Neutrophil (primary cell): ENCODE measurements around the gene TAOK2.

Experiments used
- H3K27ac ChIP-seq: fragments of 200-600 bp; sonication (generic); 2 replicates; pipeline ENCODE4 v1.5.1; 2016; ENCODE audit warnings: mild to moderate bottlenecking, moderate library complexity
- H3K27me3 ChIP-seq: fragments of 200-600 bp; sonication (generic); 2 replicates; pipeline ENCODE4 v1.6.0; 2016; ENCODE audit warnings: mild to moderate bottlenecking
- H3K36me3 ChIP-seq: fragments of 200-600 bp; sonication (generic); 2 replicates; pipeline ENCODE4 v1.5.1; 2017
- H3K4me1 ChIP-seq, 2 experiments: fragments of 200-600 bp in 1 of 2; sonication (generic) in 1 of 2; 1 replicate in 1 of 2; 2 replicates in 1 of 2; pipeline versions ENCODE4 v1.5.1 to v1.6.1; 2013 to 2016; ENCODE audit warnings: low read depth in 1 of 2, low read length in 1 of 2, mild to moderate bottlenecking in 1 of 2, moderate library complexity in 1 of 2; ENCODE audit not compliant: control insufficient read depth in 1 of 2, insufficient read depth in 1 of 2
- H3K4me3 ChIP-seq, 2 experiments: fragments of 200-600 bp in 1 of 2; sonication (generic) in 1 of 2; 1 replicate in 1 of 2; 2 replicates in 1 of 2; pipeline ENCODE4 v1.5.1; 2013 to 2016; ENCODE audit warnings: low read depth in 1 of 2, low read length in 1 of 2, mild to moderate bottlenecking in 1 of 2, moderate library complexity in 1 of 2
- H3K9me3 ChIP-seq: fragments of 200-600 bp; sonication (generic); 2 replicates; pipeline ENCODE4 v1.5.1; 2016
- TF ChIP-seq, protein P1 (sequence below): fragments of 200-600 bp; sonication (generic); IDR thresholded peaks from 2 replicates; pipeline ENCODE4 v1.5.1; 2016; ENCODE audit warnings: antibody characterized with exemption

Gene TAOK2

DNA sequence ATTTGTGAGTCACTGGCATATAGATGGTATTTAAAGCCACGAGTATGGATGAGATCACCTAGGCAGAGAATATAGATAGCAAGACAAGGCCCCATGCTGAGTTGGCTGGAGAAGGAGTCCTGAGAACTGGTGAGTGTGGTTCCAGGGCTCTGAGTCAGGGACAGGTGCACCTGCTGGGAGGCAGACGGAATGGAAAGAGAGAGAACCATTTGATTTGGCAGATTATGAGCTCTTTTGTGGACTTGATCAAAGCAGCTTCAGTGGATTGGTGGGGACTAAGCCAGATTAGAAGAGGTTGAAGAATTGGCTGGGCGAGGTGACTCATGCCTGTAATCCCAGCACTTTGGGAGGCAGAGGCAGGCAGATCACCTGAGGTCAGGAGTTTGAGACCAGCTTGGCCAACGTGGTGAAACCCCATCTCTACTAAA lies 45.1 kb downstream of the TAOK2 start:
- peaks cover 12 to 14% of the 10 kb centered on the region in 2 experiments for H3K4me1 ChIP-seq
- TF ChIP-seq, protein P1, sequence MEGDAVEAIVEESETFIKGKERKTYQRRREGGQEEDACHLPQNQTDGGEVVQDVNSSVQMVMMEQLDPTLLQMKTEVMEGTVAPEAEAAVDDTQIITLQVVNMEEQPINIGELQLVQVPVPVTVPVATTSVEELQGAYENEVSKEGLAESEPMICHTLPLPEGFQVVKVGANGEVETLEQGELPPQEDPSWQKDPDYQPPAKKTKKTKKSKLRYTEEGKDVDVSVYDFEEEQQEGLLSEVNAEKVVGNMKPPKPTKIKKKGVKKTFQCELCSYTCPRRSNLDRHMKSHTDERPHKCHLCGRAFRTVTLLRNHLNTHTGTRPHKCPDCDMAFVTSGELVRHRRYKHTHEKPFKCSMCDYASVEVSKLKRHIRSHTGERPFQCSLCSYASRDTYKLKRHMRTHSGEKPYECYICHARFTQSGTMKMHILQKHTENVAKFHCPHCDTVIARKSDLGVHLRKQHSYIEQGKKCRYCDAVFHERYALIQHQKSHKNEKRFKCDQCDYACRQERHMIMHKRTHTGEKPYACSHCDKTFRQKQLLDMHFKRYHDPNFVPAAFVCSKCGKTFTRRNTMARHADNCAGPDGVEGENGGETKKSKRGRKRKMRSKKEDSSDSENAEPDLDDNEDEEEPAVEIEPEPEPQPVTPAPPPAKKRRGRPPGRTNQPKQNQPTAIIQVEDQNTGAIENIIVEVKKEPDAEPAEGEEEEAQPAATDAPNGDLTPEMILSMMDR, result no peak
- H3K9me3 ChIP-seq, result no peaks in the 10 kb centered on the region
- H3K4me3 ChIP-seq, result no peak overlapping the region
- H3K27ac ChIP-seq, result no peak overlapping the region
- no peaks in the 10 kb centered on the region for H3K36me3 ChIP-seq
- peaks cover 11% of the 10 kb centered on the region for H3K27me3 ChIP-seq

DNA sequence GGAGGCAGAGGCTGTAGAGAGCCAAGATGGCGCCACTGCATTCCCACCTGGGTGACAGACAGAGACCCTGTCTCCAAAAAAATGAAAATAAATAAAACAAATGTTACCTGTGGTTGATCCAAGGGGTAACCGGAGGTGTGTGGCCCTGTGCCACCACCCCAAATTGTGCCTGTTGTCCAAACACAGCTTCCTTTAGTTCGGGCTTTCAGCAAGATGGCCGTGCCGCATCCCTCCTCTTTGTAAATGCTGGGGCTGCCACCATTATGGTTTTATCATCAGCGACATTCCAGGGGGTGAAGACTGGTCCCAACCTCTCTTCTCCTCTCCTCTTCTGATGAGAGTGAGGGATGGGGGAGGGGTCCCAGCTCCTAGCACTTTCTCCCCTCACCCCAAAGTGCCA lies 49.2 kb downstream of the TAOK2 start, which contains the start of gene C16orf92:
Gene C16orf92, plus strand, starts transcription at position 312 of the 400 bp plus-strand sequence. CDS start 143 bp downstream, outside the sequence.
- H3K27ac ChIP-seq, result no peak within 1 kb of the TSS
- H3K36me3 ChIP-seq, result no peaks in the 10 kb centered on the region
- H3K4me1 ChIP-seq, result peaks cover 12 to 14% of the 10 kb centered on the region in 2 experiments
- peaks cover 33% of the 10 kb centered on the region for H3K27me3 ChIP-seq
- H3K4me3 ChIP-seq, result no peak within 1 kb of the TSS
- TF ChIP-seq, protein P1, result no peak
- H3K9me3 ChIP-seq, result no peaks in the 10 kb centered on the region

DNA sequence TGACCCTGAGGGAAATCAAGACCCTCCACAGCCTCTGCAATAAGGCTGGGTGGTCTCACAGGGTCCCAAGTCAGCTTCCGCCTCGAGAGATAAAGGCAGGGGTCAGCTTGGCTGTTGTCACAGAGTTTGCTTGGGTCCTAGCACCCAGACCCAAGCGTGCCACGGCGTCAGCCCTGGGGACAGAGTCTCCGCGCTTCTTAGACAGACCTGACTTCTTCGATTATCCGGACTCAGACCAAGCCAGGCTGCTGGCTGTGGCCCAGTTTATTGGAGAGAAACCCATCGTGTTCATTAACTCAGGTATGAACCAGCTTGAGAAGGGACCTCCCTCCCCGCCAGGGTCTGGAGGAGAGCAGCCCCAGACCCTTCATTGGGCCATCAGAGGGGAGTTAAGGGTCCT lies 49.9 kb downstream of the TAOK2 start:
- H3K27ac ChIP-seq, result no peak overlapping the region
- H3K27me3 ChIP-seq, result peaks cover 40% of the 10 kb centered on the region
- no peaks in the 10 kb centered on the region for H3K36me3 ChIP-seq
- peaks cover 12 to 14% of the 10 kb centered on the region in 2 experiments for H3K4me1 ChIP-seq
- no peaks in the 10 kb centered on the region for H3K9me3 ChIP-seq
- TF ChIP-seq, protein P1, result no peak
- no peak overlapping the region for H3K4me3 ChIP-seq

DNA sequence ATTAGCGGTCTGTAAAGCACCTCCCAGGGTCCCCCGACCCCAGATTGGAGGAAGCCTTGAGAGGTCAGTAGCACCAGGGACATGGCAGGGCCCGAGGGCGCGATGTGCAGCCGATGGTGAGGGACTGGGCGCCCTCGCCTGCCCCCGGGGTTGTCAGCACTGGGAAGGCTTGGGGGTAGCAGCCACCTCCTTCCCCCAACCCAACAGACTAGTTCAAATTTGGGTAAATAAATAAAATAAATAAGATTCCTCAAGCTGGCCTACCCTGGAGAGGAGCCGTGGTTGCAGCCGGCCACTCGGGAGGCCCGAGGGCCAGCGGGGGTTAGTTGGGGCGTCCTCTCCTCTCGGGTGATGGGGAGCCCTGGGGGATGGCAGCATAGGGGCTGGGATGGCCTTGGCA lies 50.8 kb downstream of the TAOK2 start:
- Histone ChIP-seq H3K9me3 (no peaks in the 10 kb centered on the region), H3K27ac (no peak overlapping the region), H3K27me3 (peaks cover 49% of the 10 kb centered on the region), H3K4me1 (peaks cover 12 to 14% of the 10 kb centered on the region in 2 experiments), H3K36me3 (no peaks in the 10 kb centered on the region), H3K4me3 (no peak overlapping the region)
- TF ChIP-seq, protein P1, result no peak

DNA sequence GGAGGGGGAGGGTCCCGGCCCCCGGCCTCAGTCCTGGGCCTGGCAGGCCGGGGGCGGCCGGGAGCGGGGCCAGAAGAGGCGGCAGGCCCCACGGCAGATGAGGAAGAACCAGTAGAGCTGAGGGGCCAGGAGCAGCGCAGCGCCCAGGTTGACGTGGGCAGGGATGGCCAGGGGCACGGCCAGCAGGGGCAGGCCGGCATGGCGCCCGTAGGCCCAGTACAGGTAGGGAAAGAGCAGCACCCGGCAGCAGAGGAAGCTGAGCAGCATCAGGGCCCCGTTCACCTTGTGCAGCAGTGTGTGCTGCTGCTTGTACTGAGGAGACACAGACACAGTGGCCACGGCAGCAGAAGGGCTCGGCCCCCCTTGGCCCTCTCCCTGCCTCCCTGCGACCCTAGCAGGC lies 51.5 kb downstream of the TAOK2 start:
- H3K27ac ChIP-seq, result no peak overlapping the region
- peaks cover 56% of the 10 kb centered on the region for H3K27me3 ChIP-seq
- H3K36me3 ChIP-seq, result no peaks in the 10 kb centered on the region
- TF ChIP-seq, protein P1, result no peak
- H3K9me3 ChIP-seq, result no peaks in the 10 kb centered on the region
- peaks cover 12 to 14% of the 10 kb centered on the region in 2 experiments for H3K4me1 ChIP-seq
- no peak overlapping the region for H3K4me3 ChIP-seq

DNA sequence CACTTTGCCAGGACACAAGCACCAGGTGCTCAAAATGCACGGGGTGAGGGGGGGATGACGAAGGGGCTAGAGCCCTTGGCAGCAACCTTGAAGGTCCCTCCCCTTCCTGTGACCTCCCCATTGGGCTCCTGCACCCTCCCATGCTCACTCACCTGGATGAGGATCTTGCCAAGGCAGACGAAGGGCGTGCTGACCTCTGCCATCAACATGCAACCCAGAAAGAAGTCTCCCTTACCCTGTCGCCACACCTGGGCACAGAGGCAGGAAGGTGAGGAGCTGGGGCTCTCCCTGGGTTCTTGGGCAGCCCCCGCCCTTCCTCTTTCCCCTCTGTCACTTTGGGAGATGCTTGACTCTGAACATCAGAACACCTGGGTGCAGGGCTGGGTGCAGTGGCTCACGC lies 51.9 kb downstream of the TAOK2 start:
- no peak overlapping the region for H3K27ac ChIP-seq
- H3K27me3 ChIP-seq, result peaks cover 60% of the 10 kb centered on the region
- H3K4me3 ChIP-seq, result no peak overlapping the region
- no peaks in the 10 kb centered on the region for H3K36me3 ChIP-seq
- no peaks in the 10 kb centered on the region for H3K9me3 ChIP-seq
- peaks cover 12 to 13% of the 10 kb centered on the region in 2 experiments for H3K4me1 ChIP-seq
- TF ChIP-seq, protein P1, result no peak
